Stimulated activated CD4-positive, alpha-beta T cell treated with anti-CD3 and anti-CD28 coated beads, Interleukin-15, amount 100 ng/mL, for 1 hour (primary cell): Measurements from ENCODE around the gene C7orf33.
A peak's percentile ranks its signal among the peaks of the same experiment; 100 is the strongest.
"Not testable (repeated sequence)": the region's sequence is repeated elsewhere in the genome, so short reads cannot be mapped to it uniquely, and the experiment has no call there.

ENCODE experiments used
- DNase-seq, 2 donors: peaks; one replicate each; pipeline ENCODE4 v3.0.0-alpha.2; 2020; ENCODE audit warnings: low read depth in 1 of 2, low spot score in 1 of 2

The C7orf33 gene

DNA sequence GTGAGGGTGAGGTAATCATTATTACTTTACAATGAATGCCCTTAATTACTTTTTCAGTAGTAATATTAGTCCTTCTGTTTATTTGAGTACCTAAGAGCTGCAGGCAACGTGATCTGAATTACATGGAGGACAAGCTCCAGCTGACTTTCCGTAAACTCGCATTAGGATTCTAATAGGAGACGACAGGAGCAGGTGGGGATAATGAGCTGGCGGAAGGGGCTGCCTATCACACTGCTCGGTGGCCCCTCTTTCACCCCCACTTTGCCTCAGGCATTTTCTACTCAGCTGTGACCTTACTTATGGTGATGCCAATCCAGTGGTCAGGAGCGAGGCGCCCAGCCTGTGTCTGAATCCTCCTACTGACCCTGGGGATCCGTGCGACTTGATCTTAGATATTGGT is at the start of gene C7orf33:
C7orf33 (plus strand) TSS at position 296 of the 400 bp plus-strand sequence. CDS start 160 bp downstream, outside the sequence.
- no peak for DNase-seq

GRCh38 chr7:148541891-148542504 is 48.6 kb upstream of the C7orf33 start:
- DNase-seq: no peak

DNA sequence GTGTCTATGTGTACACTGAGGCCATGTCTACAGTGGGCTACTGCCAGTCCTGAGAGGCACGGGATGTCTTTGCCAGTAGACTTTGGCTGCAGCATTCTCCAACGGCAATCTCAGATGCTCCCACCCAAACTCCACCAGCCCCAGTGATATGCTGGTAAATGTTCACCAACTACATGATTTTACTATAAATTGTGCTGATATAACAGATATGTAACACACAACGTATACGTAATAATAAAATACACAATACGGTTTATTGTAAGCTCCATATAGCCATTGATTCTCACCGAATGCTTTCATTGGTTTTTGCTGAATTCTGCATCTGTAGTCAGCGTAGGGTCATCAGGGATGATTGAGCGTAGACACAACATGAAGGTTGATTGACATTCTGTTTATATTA is 47.3 kb upstream of the C7orf33 start:
- no peak for DNase-seq

DNA sequence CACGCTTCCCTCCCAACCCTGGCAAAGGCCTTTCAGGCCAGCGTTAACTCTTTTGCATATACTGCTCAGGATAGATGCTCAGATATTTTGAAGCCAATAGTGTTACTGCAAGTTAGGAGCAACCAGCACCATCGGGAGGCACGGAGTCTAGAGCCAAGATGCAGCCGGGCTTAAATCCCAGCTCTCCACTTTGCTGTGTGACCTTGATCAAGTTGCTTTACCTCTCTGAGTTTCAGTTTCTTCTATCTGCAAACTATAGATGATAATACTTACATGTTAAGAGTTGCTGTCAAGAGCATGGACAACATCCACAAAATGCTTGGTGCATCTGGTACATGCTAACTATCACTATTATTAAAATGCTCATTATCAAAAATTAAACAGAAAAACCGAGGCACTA is 45.4 kb upstream of the C7orf33 start:
- no peak for DNase-seq

GRCh38 chr7:148545932-148546331 is 44.6 kb upstream of the C7orf33 start:
- DNase-seq: no peak

GRCh38 chr7:148546857-148547256 is 43.7 kb upstream of the C7orf33 start:
- DNase-seq: no peak

DNA sequence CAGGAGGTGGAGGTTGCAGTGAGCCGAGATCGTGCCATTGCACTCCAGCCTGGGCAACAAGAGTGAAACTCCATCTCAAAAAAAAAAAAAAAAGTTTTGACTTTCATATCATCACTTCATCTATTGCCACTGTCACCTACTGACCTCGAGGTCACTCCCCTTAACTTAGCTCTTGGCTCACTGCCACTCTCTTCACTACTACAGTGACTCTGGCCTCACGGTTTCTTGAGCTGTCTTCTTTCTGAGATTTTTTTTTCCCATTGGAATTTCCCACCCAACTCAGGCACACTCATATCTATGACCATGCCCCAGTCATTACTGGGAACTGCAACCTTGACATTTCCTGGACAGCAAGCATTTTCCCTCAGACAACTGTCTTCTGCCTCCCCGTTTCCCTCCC is 42.6 kb upstream of the C7orf33 start:
- no peak for DNase-seq

DNA sequence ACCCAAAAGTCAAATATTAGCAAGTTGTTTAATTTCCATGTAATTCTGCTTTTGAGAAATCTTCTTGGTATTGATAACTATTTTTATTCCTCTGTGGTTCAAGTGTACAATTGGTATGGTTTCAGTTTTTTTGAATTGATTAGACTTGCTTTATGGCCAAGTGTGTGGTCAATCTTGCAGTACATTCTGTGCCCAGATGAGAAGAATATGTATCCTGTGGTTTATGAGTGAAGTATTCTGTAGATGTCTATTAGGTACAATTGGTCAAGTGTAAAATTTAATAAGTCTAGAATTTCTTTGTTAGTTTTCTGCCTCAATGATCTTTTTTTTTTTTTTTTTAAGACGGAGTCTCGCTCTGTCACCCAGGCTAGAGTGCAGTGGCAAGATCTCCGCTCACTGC is 36.6 kb upstream of the C7orf33 start:
- DNase-seq: no peak

DNA sequence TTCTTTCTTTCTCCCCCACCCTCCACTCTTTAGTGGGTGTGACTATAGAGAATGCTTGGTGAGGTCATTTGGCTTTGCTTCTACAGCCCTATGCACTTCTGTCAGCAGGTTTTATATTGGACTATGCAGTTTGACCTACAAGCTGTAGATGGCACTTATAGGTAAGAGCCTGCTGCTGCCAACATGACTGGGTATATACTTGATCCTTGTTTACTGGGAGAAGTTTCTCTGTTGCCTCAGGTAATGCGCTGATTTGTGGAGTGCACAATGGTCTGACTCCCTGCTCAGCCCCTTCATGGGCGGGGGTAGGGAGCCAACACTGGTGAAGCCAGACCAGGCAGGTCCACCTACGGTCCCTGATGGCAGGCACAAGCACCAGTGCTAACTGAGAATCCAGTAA is 33.7 kb upstream of the C7orf33 start:
- no peak for DNase-seq

GRCh38 chr7:148558914-148559313 is 31.7 kb upstream of the C7orf33 start:
- no peak for DNase-seq

DNA sequence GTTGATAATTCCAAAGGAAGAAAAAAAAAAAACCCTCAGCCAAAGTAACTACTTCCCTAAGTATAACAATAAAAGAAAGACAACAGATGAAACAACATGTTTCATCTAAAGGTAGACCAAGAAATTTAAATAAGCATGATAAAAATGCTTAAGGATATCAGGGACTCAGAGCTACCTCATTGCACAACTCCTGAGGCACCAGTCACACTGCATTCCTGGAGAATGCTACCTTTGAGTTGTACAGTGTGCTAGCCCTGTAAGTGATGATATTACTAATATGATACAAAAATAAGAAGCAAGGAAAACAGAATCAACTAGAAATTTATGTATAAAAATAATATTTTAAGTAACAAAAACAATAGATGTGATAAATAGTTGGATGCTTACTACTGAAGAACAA is 29.5 kb upstream of the C7orf33 start:
- DNase-seq: no peak

DNA sequence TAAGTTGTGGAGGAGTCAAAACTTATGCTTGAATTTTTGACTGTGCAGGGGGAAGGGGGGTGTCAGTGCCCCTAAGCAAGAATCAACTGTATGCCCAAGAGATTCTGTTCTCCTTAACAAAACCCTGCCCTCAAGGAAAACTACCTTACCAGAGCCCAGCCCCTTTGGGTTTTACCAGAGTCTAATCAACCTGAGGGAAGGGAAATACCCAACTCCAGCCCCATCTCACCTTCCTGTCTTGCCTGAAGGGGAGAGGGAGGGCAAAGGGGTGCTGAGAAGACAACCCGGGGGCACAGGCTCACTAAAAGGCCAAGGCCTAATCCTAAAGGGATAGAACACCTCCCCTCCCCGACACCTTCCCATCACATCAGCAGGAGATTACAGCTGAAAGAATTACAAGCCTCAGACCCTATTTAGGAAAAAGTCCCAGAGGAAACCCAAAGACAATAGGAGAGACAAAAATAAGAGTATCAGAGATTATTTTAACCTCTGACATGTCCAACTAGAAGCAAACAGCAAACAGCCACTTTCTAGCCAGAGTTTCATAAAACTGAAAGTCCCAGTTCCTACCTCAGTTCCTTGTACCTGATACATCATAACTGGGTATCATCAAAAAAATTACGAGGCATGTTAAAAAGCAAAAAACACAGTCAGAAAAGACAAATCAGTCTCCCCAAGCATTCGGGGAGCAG is 26.8 kb upstream of the C7orf33 start:
- no peak for DNase-seq

GRCh38 chr7:148564275-148564951 is 26.2 kb upstream of the C7orf33 start:
- not testable (repeated sequence) for DNase-seq

- DNase-seq: no peak
Measured at GRCh38 chr7:148566736-148567135, 23.8 kb upstream of the C7orf33 start.

- DNase-seq: no peak
Measured at GRCh38 chr7:148567524-148567923, 23.0 kb upstream of the C7orf33 start.

DNA sequence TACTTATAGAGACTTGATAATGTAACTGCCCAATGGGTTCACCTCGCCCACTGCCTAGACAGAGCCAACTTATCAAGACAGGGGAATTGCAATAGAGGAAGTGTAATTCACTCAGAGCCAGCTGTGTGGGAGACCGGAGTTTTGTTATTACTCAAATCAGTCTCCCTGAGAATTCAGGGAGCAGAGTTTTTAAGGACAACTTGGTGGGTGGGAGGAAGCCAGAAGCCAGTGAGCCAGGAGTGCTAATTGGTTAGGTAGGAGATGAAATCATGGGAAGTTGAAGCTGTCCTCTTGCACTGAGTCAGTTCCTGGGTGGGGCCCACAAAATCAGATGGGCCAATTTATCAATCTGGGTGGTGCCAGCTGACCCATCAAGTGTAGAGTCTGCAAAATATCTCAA is 20.1 kb upstream of the C7orf33 start:
- no peak for DNase-seq

GRCh38 chr7:148570973-148571372 is 19.6 kb upstream of the C7orf33 start:
- DNase-seq: not testable (repeated sequence)

- no peak for DNase-seq
Measured at GRCh38 chr7:148571381-148571780, 19.2 kb upstream of the C7orf33 start.

DNA sequence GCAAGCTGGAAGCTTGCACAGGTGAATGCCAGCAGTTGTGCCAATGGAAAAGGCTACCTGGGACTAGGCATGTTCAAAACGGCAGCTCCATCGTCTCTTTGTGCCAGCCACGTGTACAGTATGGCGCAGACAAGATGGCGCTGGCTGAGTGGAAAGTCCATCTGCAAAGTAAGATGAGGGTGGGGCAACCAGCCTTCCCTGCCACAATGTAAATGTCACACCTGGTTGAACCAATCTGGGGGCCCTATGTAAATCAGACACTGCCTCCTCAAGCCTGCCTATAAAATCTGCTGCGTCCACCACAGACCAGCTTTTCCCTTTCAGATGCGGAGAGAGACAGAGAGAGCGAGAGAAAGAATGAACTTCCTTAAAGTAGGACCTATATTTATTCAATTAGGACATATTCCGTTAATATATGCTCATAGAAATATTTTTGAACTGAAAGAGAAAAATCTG is 18.5 kb upstream of the C7orf33 start:
- no peak for DNase-seq

- DNase-seq: not testable (repeated sequence)
Measured at GRCh38 chr7:148573581-148573980, 17.0 kb upstream of the C7orf33 start.

- DNase-seq: peak; percentile 45 to 66
Measured at GRCh38 chr7:148575640-148576411, 14.7 kb upstream of the C7orf33 start.

DNA sequence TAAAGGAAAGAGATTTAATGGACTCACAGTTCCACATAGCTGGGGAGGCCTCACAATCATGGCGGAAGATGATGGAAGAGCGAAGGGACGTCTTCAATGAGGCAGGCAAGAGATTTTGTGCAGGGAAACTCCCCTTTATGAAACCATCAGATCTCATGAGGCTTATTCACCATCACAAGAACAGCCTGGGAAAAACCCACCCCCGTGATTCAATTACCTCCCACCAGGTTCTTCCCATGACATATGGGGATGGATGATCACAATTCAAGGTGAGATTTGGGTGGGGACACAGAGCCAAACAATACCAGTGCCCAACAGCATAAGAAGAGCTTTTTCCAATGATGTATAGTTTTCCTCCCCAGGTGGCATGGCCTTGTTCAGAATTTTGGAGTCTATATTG is 11.2 kb upstream of the C7orf33 start:
- DNase-seq: no peak
